Activated T-cell treated with anti-CD3 and anti-CD28 coated beads for 1 hour (primary cell): ENCODE data around the gene SLC27A2.

Experiments used
- DNase-seq: peaks from one replicate; pipeline ENCODE4 v3.0.0-alpha.2; 2020; ENCODE audit warnings: low read depth

The SLC27A2 gene

GRCh38 chr15:50275091-50275490 lies 93.1 kb downstream of the SLC27A2 start:
- no peak for DNase-seq

GRCh38 chr15:50275908-50276307 lies 93.9 kb downstream of the SLC27A2 start:
- no peak for DNase-seq

- DNase-seq: no peak
Observed at GRCh38 chr15:50277370-50277769, 95.4 kb downstream of the SLC27A2 start.

GRCh38 chr15:50278496-50278895 lies 96.5 kb downstream of the SLC27A2 start:
- DNase-seq: no peak

GRCh38 chr15:50280271-50280670 lies 98.3 kb downstream of the SLC27A2 start:
- no peak for DNase-seq

- DNase-seq: no peak
Observed at GRCh38 chr15:50281427-50281826, 99.4 kb downstream of the SLC27A2 start.
